Thyroid gland (tissue), 4 donors: Measurements from ENCODE around the gene UFSP1. TPM values are rescaled to one million over a fixed set of nuclear protein-coding genes. Genes with fewer than 3 reads are reported as not detected.

ENCODE experiments used
- DNase-seq, 2 donors: peaks; one replicate each; pipeline ENCODE4 v3.0.0-alpha.2; 2019
- H3K27ac ChIP-seq, 3 donors: fragments of 200-600 bp; sonication (generic); 1 replicate in 2 of 3; 2 replicates in 1 of 3; pipeline ENCODE4 v1.5.1; 2016 to 2019; ENCODE audit warnings: mild to moderate bottlenecking in 1 of 3, moderate library complexity in 1 of 3
- H3K27me3 ChIP-seq: fragments of 200-600 bp; sonication (generic); one replicate; pipeline ENCODE4 v1.5.1; 2019
- H3K36me3 ChIP-seq, 2 donors: fragments of 200-600 bp; sonication (generic); one replicate each; pipeline ENCODE4 v1.5.1; 2016 to 2019
- H3K4me1 ChIP-seq, 2 donors: fragments of 200-600 bp; sonication (generic); one replicate each; pipeline ENCODE4 v1.5.1; 2017 to 2019
- H3K4me3 ChIP-seq, 3 donors: fragments of 200-600 bp; sonication (generic); replicated peaks in 1 of 3; 1 replicate in 2 of 3; 2 replicates in 1 of 3; pipeline ENCODE4 v1.5.1; 2016; ENCODE audit warnings: mild to moderate bottlenecking in 1 of 3
- H3K9me3 ChIP-seq: fragments of 200-600 bp; sonication (generic); one replicate; pipeline ENCODE4 v1.5.1; 2017
- CTCF ChIP-seq, 6 experiments: fragments of 200-600 bp in 3 of 6; fragments of 450-650 bp in 3 of 6; sonication (generic) in 3 of 6; IDR thresholded peaks; one replicate each; pipeline ENCODE4 v1.5.1; 2016 to 2019; ENCODE audit warnings: antibody characterized with exemption in 6 of 6, mild to moderate bottlenecking in 2 of 6, inconsistent platforms in 1 of 6, moderate library complexity in 1 of 6
- POLR2A ChIP-seq, 2 donors: fragments of 450-650 bp; IDR thresholded peaks; one replicate each; pipeline ENCODE4 v1.6.1; 2017; ENCODE audit warnings: antibody characterized with exemption in 2 of 2, mild to moderate bottlenecking in 2 of 2, moderate library complexity in 1 of 2
- WGBS, 2 donors: methylation state at CpG; one replicate each; pipeline ENCODE4 v1.1.5; 2017; 5-methylcytosine and 5-hydroxymethylcytosine counted together
- intact Hi-C: fragments of 100-400 bp; cut with DNase I; formaldehyde crosslinking; loops from one replicate; pipeline ENCODE4 v1.15.1; 2023
- total RNA-seq, 4 donors: library from RNA; depleted of rRNA; stranded (reverse); fragments of >200 nt; gene quantifications; one replicate each; pipeline ENCODE4 v1.2.3, GENCODE V29; 2016

The UFSP1 gene
- total RNA-seq, 4 donors from 2014 or later: 7.4 to 10.4 (median 8.9) TPM

DNA sequence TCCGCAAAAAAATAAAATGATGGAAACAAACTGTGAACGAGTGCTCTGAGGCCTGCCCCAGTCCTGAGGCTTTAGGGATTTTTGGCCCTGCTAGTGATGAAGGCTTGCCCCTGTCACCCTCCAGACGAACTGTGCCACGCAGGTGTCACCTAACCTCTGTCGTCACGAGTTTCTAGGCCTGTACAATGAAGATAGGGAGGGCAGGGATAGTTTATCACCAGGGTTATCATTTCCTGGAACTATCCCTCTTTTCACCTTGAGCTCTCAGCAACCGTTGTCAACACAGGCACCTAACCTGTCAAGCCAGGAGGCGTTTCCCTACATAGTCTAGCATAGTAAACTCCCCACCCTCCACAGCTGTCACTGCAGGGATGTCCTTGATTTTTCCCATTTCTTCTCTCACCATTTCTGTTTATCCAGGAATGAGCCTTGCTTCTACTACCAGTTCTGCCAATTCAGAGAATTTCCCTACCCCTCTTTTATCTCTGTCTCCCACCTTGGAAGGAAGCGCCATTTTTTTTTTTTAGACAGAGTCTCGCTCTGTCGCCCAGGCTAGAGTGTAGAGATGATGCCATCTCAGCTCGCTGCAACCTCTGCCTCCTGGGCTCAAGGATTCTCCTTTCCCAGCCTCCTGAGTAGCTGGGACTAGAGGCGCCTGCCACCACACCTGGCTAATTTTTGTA is 8.4 kb upstream of the UFSP1 start:
- Histone ChIP-seq H3K4me1 (peaks cover 15 to 31% of the 10 kb centered on the region in 2 donors), H3K4me3 (no peak overlapping the region), H3K9me3 (no peaks in the 10 kb centered on the region), H3K27ac (no peak overlapping the region), H3K36me3 (no peaks in the 10 kb centered on the region), H3K27me3 (peaks cover 10% of the 10 kb centered on the region)
- 72 to 73% methylated on average over 13 of the region's 13 CpGs for WGBS, 2 donors
- intact Hi-C loops: loop anchor here (2.0 to 10.0 kb wide), 2 partner anchors 161 to 267 kb away; partner anchors contain the start of gene VGF
- DNase-seq: no peak
- TF ChIP-seq POLR2A (IDR thresholded peaks at IDR 0.05): no peak
- no peak for TF ChIP-seq CTCF (IDR thresholded peaks at IDR 0.05)

DNA sequence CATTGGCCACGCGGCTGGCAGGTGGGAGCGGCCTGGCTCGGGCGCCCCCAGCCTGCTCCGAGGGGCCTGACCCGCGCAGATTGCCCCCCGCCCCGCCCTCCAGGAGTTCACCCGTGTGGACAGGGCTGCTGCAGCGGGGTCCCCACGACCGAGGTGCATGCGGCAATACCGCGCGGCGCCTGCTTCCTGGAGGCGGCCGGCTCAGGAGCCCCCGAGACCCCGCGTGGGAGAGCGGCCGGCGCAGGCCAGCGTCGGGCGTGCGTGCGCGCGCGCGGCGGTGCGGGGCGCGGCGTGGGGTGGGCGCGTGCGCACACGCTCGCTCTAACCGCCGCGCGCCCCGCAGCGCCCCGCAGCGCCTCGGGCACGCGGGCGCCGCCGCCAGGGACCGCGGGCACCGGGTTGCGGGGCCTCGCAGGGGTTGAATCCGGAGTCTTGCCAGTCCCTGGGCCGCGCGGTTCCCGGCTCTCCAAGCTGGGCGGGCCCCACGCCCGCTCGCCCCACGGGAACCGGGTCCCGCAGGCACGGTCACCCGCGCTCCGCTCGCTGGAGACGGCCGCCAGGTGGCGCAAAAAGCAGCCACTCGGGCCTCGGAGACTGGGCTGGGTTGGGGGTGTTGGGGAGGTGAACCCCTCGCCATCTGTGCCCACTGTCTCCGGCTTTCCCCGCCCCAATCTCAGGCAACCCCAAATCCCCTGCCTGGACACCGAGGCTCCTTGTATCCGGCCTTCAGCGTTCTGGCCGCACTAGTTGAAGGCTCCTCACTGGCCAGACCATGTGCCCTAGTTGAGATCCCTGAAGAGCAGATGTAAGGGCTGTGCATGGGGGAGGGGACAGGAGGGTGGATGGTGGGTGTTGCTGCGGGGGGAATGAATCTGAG is 7.5 kb upstream of the UFSP1 start:
- Histone ChIP-seq H3K27ac (no peak overlapping the region), H3K9me3 (no peaks in the 10 kb centered on the region), H3K4me1 (peaks cover 15 to 31% of the 10 kb centered on the region in 2 donors), H3K27me3 (peaks cover 10% of the 10 kb centered on the region), H3K36me3 (no peaks in the 10 kb centered on the region), H3K4me3 (peak overlapping the region in 1 of 3 donors; percentile 14)
- TF ChIP-seq CTCF (IDR thresholded peaks at IDR 0.05) (peak; percentile 50 to 76 (median 56)), POLR2A (IDR thresholded peaks at IDR 0.05) (no peak)
- WGBS, 2 donors: 1 to 5% methylated on average over 11 to 32 of the region's 95 CpGs
- intact Hi-C loops: loop anchor here (2.0 to 10.0 kb wide), 2 partner anchors 162 to 268 kb away; partner anchors contain the start of gene VGF
- DNase-seq: peak; percentile 36 to 58

DNA sequence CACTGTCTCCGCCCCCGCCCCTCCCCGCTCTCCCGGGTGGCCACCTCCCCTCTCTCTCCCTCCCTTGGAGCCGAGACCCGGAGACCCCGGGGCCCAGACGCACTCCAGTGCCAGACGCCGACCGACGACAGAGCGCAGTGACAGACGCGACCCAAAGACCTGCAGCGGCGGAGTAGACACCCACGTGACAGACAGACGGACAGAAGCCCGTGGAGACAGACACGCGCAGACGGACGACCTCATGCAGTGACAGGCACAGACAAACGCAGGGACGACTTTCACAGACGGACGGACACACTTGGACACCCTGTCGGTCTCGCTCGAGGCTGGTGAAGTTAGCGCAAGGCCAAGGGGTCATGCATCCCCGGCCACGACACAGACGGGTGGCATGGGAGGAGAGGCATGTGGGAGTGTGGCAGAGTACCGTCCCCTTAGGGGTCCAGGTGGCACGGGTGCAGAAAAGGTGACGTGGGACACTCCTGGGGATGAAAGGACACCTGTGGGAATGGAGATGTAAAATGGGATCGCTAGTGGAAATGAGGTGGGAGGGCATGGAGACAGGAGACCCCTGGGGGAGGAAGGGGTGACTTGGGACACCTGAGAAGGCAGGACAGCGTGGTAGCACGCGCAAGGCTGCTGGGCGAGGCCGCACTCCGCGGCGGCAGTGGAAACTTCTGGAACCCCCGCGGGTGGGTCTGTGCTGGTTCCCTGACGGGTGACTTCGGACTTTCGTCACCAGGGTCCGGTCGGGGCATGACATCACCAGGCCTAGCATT is 6.6 kb upstream of the UFSP1 start:
- H3K36me3 ChIP-seq: no peaks in the 10 kb centered on the region
- H3K4me3 ChIP-seq: peak overlapping the region in 1 of 3 donors; percentile 36
- 4 to 14% methylated on average over 21 to 30 of the region's 54 CpGs for WGBS, 2 donors
- DNase-seq: peak in 1 of 2 donors; percentile 44
- no peak overlapping the region for H3K27ac ChIP-seq
- H3K27me3 ChIP-seq: peaks cover 10% of the 10 kb centered on the region
- TF ChIP-seq CTCF (IDR thresholded peaks at IDR 0.05) (no peak), POLR2A (IDR thresholded peaks at IDR 0.05) (no peak)
- intact Hi-C loops: loop anchor here (2.0 to 10.0 kb wide), 2 partner anchors 163 to 269 kb away; partner anchors contain the start of gene VGF
- H3K9me3 ChIP-seq: no peaks in the 10 kb centered on the region
- H3K4me1 ChIP-seq: peaks cover 15 to 32% of the 10 kb centered on the region in 2 donors

DNA sequence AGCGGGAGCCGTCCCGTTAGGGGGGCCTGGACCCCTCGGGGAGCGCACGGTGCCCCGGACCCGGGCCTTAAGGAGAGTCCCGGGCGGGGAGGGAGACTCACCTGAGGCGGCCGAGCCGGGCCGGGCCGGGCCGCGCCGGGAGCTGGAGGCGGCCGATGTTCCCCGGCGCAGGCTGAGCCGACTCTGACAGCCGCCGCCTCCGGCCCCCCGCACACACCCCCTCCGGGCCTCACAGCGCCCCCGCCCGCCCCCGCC is 6.1 kb upstream of the UFSP1 start, which contains the start of gene ACHE:
ACHE (minus strand) TSS at position 188 of the 255 bp plus-strand sequence. CDS start 1,656 bp downstream, outside the sequence.
- DNase-seq: no peak
- no peak within 1 kb of the TSS for H3K27ac ChIP-seq
- H3K36me3 ChIP-seq: no peaks in the 10 kb centered on the region
- WGBS, 2 donors: 1% methylated on average over 14 of the region's 32 CpGs; no CpG with 5 or more reads in 1 of the 2 donors
- no peaks in the 10 kb centered on the region for H3K9me3 ChIP-seq
- peaks cover 10% of the 10 kb centered on the region for H3K27me3 ChIP-seq
- intact Hi-C loops: loop anchor here (10.0 kb wide), 1 partner anchor 269 kb away; the partner anchor contains the start of gene VGF
- H3K4me1 ChIP-seq: peaks cover 21 to 37% of the 10 kb centered on the region in 2 donors
- no peak for TF ChIP-seq POLR2A (IDR thresholded peaks at IDR 0.05)
- TF ChIP-seq CTCF (IDR thresholded peaks at IDR 0.05): no peak
- H3K4me3 ChIP-seq: peak within 1 kb of the TSS in 2 of 3 donors; percentile 36 to 47
